K562 (cell line): ENCODE data around the gene GTPBP1. TPM values are rescaled to one million over a fixed set of nuclear protein-coding genes. Genes with fewer than 3 reads are reported as not detected.

Experiments used
- ATAC-seq: fragments of 200-7000 bp; cut with Tn5 transposase; 3 replicates; pipeline ENCODE4 v1.9.1; 2020; ENCODE audit warnings: moderate library complexity
- BruUV-seq: library from RNA; stranded (reverse); fragments of 400-500 nt; replicated peaks from 2 replicates; lab custom pipeline; 2021; lab: Mats Ljungman, UMichigan
- CTCF ChIA-PET: fragments of 300-600 bp; formaldehyde crosslinking; extraction: SDS; loops from one replicate; lab custom pipeline; 2021; ENCODE audit warnings: low intra/inter-chr PET ratio; lab: Yijun Ruan, JAX
- POLR2A ChIA-PET: fragments of 300-600, 350-650 bp; sonication (Branson Sonifier 250); formaldehyde crosslinking; extraction: SDS; loops from one replicate; lab custom pipeline; 2021; ENCODE audit warnings: antibody characterized with exemption, inconsistent platforms; lab: Yijun Ruan, JAX
- DNase-seq, 4 experiments: peaks; one replicate each; pipeline versions ENCODE4 v3.0.0 to v3.0.0-alpha.2; 2011 to 2018; ENCODE audit warnings: low spot score in 3 of 4, mixed read lengths in 3 of 4; ENCODE audit errors: extremely low read depth in 1 of 4
- FAIRE-seq: peaks from 2 replicates; lab custom pipeline; 2011; peaks lifted over from hg19 to GRCh38; lab: Jason Lieb, UNC
- H2AFZ ChIP-seq: 2 replicates; pipeline ENCODE4 v1.6.0; 2011; ENCODE audit warnings: low read depth, low read length, control low read depth, inconsistent platforms
- H3K27ac ChIP-seq: fragments of 200-600 bp; 3 replicates; pipeline ENCODE4 v1.8.0; 2011; ENCODE audit warnings: low read depth, mild to moderate bottlenecking, control low read depth, inconsistent platforms, low read length, moderate library complexity, mixed read lengths; ENCODE audit errors: extremely low read depth
- H3K27me3 ChIP-seq, 2 experiments: fragments of 300-600 bp in 1 of 2; 2 replicates in 1 of 2; 3 replicates in 1 of 2; pipeline versions ENCODE4 v1.6.0 to v1.8.0; 2011; ENCODE audit warnings: inconsistent platforms in 2 of 2, low read length in 2 of 2, mild to moderate bottlenecking in 1 of 2, mixed read lengths in 1 of 2, moderate library complexity in 1 of 2; ENCODE audit not compliant: control insufficient read depth in 2 of 2, insufficient read depth in 2 of 2
- H3K36me3 ChIP-seq: fragments of 300-600 bp; 3 replicates; pipeline ENCODE4 v1.8.0; 2011; ENCODE audit warnings: mild to moderate bottlenecking, low read length, inconsistent platforms; ENCODE audit not compliant: control insufficient read depth, insufficient read depth
- H3K4me1 ChIP-seq, 2 experiments: fragments of 200-600 bp in 1 of 2; replicated peaks in 1 of 2; 2 replicates in 1 of 2; 3 replicates in 1 of 2; pipeline versions ENCODE4 v1.5.1 to v1.8.0; 2011; ENCODE audit warnings: inconsistent platforms in 2 of 2, low read length in 2 of 2, mild to moderate bottlenecking in 1 of 2, mixed read lengths in 1 of 2, moderate library complexity in 1 of 2; ENCODE audit not compliant: control insufficient read depth in 2 of 2, insufficient read depth in 2 of 2
- H3K4me2 ChIP-seq: 2 replicates; pipeline ENCODE4 v1.6.1; 2011; ENCODE audit warnings: low read length, control low read depth, inconsistent platforms, mixed read lengths; ENCODE audit not compliant: insufficient read depth
- H3K4me3 ChIP-seq: fragments of 200-600 bp; sonication (generic), shearing (Covaris generic); 2 replicates; pipeline ENCODE4 v1.5.1; 2016; ENCODE audit warnings: control low read depth, inconsistent platforms
- H3K79me2 ChIP-seq: fragments of 200-600 bp; 3 replicates; pipeline ENCODE4 v1.8.0; 2011; ENCODE audit warnings: low read length, inconsistent platforms; ENCODE audit not compliant: control insufficient read depth, insufficient read depth
- H3K9ac ChIP-seq, 2 experiments: 2 replicates each; pipeline versions ENCODE4 v1.6.0 to v1.6.1; 2011; ENCODE audit warnings: low read depth in 2 of 2, low read length in 2 of 2, control low read depth in 1 of 2, inconsistent platforms in 1 of 2, mild to moderate bottlenecking in 1 of 2, mixed read lengths in 1 of 2; ENCODE audit not compliant: insufficient read depth in 1 of 2
- H3K9me1 ChIP-seq: one replicate; pipeline ENCODE4 v1.6.0; 2011; ENCODE audit warnings: inconsistent platforms, mild to moderate bottlenecking, low read length, moderate library complexity; ENCODE audit not compliant: control insufficient read depth, insufficient read depth
- H3K9me3 ChIP-seq: replicated peaks from 2 replicates; pipeline ENCODE4 v1.5.1; 2011; ENCODE audit warnings: low read depth, low read length, inconsistent platforms; ENCODE audit not compliant: control insufficient read depth, insufficient read depth
- H4K20me1 ChIP-seq: replicated peaks from 2 replicates; pipeline ENCODE4 v1.6.1; 2011; ENCODE audit warnings: low read length, inconsistent platforms, mixed read lengths; ENCODE audit not compliant: control insufficient read depth, insufficient read depth
- BHLHE40 ChIP-seq: IDR thresholded peaks from 2 replicates; pipeline ENCODE4 v1.6.1; 2011; ENCODE audit warnings: low read length, improper control_type of control experiment
- CBX1 ChIP-seq: sonication (generic); IDR thresholded peaks from 2 replicates; pipeline ENCODE4 v1.6.1; 2016; ENCODE audit warnings: antibody characterized with exemption, low read depth, mild to moderate bottlenecking
- POLR2AphosphoS2 ChIP-seq: IDR thresholded peaks from 2 replicates; pipeline ENCODE4 v1.6.1; 2012; ENCODE audit warnings: low read length, improper control_type of control experiment
- POLR2AphosphoS5 ChIP-seq: IDR thresholded peaks from 2 replicates; pipeline ENCODE4 v1.6.1; 2011; ENCODE audit warnings: mild to moderate bottlenecking, low read depth, low read length, moderate library complexity; ENCODE audit not compliant: control insufficient read depth, insufficient read depth
- RAD21 ChIP-seq, 2 experiments: fragments of 250-450 bp in 1 of 2; fragments of 450-650 bp in 1 of 2; sonication (Bioruptor Pico) in 1 of 2; formaldehyde crosslinking in 1 of 2; IDR thresholded peaks in 1 of 2; conservative IDR thresholded peaks in 1 of 2; 2 replicates each; pipeline versions ENCODE4 v1.4.0 to v1.8.0; 2020 to 2022; ENCODE audit warnings: mild to moderate bottlenecking in 2 of 2, moderate library complexity in 1 of 2
- SIN3B ChIP-seq: fragments of 450-650 bp; IDR thresholded peaks from 2 replicates; pipeline ENCODE4 v1.6.1; 2017; ENCODE audit warnings: low read depth, mild to moderate bottlenecking, moderate library complexity
- SLC30A9 ChIP-seq: fragments of 250-450 bp; sonication (Bioruptor Pico); IDR thresholded peaks from 2 replicates; pipeline ENCODE4 v1.8.0; 2022; ENCODE audit warnings: mild to moderate bottlenecking, moderate library complexity
- SUPT5H ChIP-seq: fragments of 450-650 bp; IDR thresholded peaks from 2 replicates; pipeline ENCODE4 v1.6.1; 2016
- TEAD1 ChIP-seq, 2 experiments: fragments of 450-650 bp in 1 of 2; sonication (generic) in 1 of 2; formaldehyde crosslinking; IDR thresholded peaks; 2 replicates each; pipeline versions ENCODE4 v1.4.0 to v1.8.0; 2020 to 2022; ENCODE audit warnings: mild to moderate bottlenecking in 2 of 2, missing genetic modification reagents in 1 of 2
- WGBS: fragments of 100-300 bp; shearing (Covaris generic); methylation state at CpG from one replicate; pipeline ENCODE4 v1.1.6; 2016; ENCODE audit warnings: low coverage, mixed read lengths; ENCODE audit not compliant: insufficient coverage; ENCODE audit errors: missing lambda C conversion rate; 5-methylcytosine and 5-hydroxymethylcytosine counted together
- in situ Hi-C: fragments of 300-500 bp; cut with MboI; formaldehyde crosslinking; loops from 4 replicates; pipeline ENCODE4 v1.15.0; 2018; ENCODE audit warnings: inconsistent platforms, mixed read lengths
- intact Hi-C: fragments of 100-400 bp; cut with micrococcal nuclease; formaldehyde crosslinking; loops from 2 replicates; pipeline ENCODE4 v1.14.2; 2022
- polyA plus RNA-seq, 8 experiments: library from polyadenylated mRNA; depleted of rRNA in 4 of 8; stranded (reverse) in 5 of 8; unstranded in 3 of 8; fragments of >200 nt; fragmentation: Nextera tagmentation in 2 of 8; fragmentation: Illumina TruSeq in 1 of 8; extraction: Ambion mirVana in 2 of 8; extraction: Trizol in 1 of 8; gene quantifications; 2 replicates each; pipeline versions ENCODE4 v1.2.1 to v1.2.3, GENCODE V29; 2011 to 2014; ENCODE audit warnings: inconsistent platforms in 1 of 8, missing spikeins in 1 of 8
- total RNA-seq, 7 experiments: library from RNA; depleted of rRNA in 6 of 7; stranded (reverse); fragments of >200 nt in 6 of 7; fragmentation: Illumina TruSeq in 2 of 7; extraction: Trizol in 2 of 7; gene quantifications; 2 replicates each; pipeline versions ENCODE4 v1.2.1 to v1.2.3, GENCODE V29; 2011 to 2021; ENCODE audit warnings: low replicate concordance in 1 of 7
- TF ChIP-seq, protein P1 (sequence below), 2 experiments: fragments of 450-650 bp in 1 of 2; sonication (generic) in 1 of 2; formaldehyde crosslinking in 1 of 2; IDR thresholded peaks; 2 replicates each; pipeline versions ENCODE4 v1.7.1 to v1.9.0; 2016 to 2022; ENCODE audit warnings: inconsistent platforms in 1 of 2, mild to moderate bottlenecking in 1 of 2, missing genetic modification reagents in 1 of 2
- TF ChIP-seq, protein P2 (sequence below), 2 experiments: fragments of 450-650 bp; IDR thresholded peaks; 2 replicates each; pipeline ENCODE4 v1.6.1; 2016

The GTPBP1 gene
- total and polyA plus RNA-seq, 9 of the 15 experiments (the other 6 are each of a cell fraction or from before 2014, with no cell fraction given): 0.83 to 53.2 (median 23.3) TPM

DNA sequence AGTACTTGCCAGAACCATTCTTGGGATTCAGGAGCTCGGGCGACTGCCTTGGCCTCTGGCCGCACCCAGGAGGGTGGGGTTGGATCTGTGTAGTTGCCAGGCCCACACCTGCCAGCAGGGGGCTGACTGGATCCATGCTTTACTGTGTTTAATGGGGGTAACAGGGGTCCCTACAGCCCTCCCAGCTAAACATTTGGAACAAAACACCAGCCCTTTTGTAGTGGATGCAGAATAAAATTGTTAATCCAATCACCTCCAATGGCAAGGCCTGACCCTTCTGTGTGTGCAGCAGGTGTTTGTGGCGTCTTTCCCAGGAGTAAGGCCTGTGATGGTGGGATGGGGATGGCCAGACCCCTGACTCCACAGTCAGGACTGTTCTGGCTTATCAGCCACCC lies 27.6 kb downstream of the GTPBP1 start:
- FAIRE-seq (peak; percentile 40), ATAC-seq (peak; percentile 84), DNase-seq (peak; percentile 46 to 59 (median 56))
- Histone ChIP-seq H3K4me3 (no peak overlapping the region), H3K9me1 (no peaks in the 10 kb centered on the region), H3K79me2 (no peaks in the 10 kb centered on the region), H3K9me3 (no peaks in the 10 kb centered on the region), H3K27ac (no peak overlapping the region), H2AFZ (no peak overlapping the region), H3K36me3 (peaks cover 92% of the 10 kb centered on the region; the same call in 2 of the 3 replicates), H4K20me1 (no peaks in the 10 kb centered on the region; the same call in 1 of the 2 replicates), H3K9ac (no peak overlapping the region; a peak in 1 of 4 replicates), H3K4me1 (peaks cover 0 to 9% of the 10 kb centered on the region in 2 experiments; a peak in 2 of 5 replicates), H3K4me2 (no peak overlapping the region), H3K27me3 (no peaks in the 10 kb centered on the region)
- 37% methylated on average over 3 of the region's 4 CpGs for WGBS
- intact Hi-C loops (no loop called here), in situ Hi-C loops (no loop called here)
- no TSS peak for BruUV-seq
- ChIA-PET CTCF (no interaction called here), POLR2A (interaction anchor here (0.6 to 3.4 kb wide), 5 partner anchors 10 to 1286 kb away, joined by 3 to 24 read pairs (median 4); no protein-coding TSS in a partner anchor)
- no peak for TF ChIP-seq SLC30A9 (CRISPR knock-in tag)
- no peak for TF ChIP-seq TEAD1 (CRISPR knock-in tag; IDR thresholded peaks at IDR 0.05)
- peak; percentile 19; the same call in 1 of the 2 replicates for TF ChIP-seq POLR2AphosphoS5
- no peak for TF ChIP-seq SIN3B
- TF ChIP-seq POLR2AphosphoS2: peak; percentile 40; the same call in 1 of the 2 replicates
- 0 out of 2 replicates have a peak, but pooled peaks have one; percentile 11 for TF ChIP-seq CBX1
- TF ChIP-seq, protein P1, sequence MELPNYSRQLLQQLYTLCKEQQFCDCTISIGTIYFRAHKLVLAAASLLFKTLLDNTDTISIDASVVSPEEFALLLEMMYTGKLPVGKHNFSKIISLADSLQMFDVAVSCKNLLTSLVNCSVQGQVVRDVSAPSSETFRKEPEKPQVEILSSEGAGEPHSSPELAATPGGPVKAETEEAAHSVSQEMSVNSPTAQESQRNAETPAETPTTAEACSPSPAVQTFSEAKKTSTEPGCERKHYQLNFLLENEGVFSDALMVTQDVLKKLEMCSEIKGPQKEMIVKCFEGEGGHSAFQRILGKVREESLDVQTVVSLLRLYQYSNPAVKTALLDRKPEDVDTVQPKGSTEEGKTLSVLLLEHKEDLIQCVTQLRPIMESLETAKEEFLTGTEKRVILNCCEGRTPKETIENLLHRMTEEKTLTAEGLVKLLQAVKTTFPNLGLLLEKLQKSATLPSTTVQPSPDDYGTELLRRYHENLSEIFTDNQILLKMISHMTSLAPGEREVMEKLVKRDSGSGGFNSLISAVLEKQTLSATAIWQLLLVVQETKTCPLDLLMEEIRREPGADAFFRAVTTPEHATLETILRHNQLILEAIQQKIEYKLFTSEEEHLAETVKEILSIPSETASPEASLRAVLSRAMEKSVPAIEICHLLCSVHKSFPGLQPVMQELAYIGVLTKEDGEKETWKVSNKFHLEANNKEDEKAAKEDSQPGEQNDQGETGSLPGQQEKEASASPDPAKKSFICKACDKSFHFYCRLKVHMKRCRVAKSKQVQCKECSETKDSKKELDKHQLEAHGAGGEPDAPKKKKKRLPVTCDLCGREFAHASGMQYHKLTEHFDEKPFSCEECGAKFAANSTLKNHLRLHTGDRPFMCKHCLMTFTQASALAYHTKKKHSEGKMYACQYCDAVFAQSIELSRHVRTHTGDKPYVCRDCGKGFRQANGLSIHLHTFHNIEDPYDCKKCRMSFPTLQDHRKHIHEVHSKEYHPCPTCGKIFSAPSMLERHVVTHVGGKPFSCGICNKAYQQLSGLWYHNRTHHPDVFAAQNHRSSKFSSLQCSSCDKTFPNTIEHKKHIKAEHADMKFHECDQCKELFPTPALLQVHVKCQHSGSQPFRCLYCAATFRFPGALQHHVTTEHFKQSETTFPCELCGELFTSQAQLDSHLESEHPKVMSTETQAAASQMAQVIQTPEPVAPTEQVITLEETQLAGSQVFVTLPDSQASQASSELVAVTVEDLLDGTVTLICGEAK (IDR thresholded peaks at IDR 0.05): no peak
- TF ChIP-seq, protein P1 (CRISPR knock-in tag; IDR thresholded peaks at IDR 0.05): no peak
- TF ChIP-seq, protein P2, sequence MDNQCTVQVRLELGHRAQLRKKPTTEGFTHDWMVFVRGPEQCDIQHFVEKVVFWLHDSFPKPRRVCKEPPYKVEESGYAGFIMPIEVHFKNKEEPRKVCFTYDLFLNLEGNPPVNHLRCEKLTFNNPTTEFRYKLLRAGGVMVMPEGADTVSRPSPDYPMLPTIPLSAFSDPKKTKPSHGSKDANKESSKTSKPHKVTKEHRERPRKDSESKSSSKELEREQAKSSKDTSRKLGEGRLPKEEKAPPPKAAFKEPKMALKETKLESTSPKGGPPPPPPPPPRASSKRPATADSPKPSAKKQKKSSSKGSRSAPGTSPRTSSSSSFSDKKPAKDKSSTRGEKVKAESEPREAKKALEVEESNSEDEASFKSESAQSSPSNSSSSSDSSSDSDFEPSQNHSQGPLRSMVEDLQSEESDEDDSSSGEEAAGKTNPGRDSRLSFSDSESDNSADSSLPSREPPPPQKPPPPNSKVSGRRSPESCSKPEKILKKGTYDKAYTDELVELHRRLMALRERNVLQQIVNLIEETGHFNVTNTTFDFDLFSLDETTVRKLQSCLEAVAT (IDR thresholded peaks at IDR 0.05): no peak
- peak in 1 of 2 experiments; percentile 29; a peak in 1 of 4 replicates for TF ChIP-seq RAD21 (CRISPR knock-in tag; conservative IDR thresholded peaks at IDR 0.05 in 1 of 2, IDR thresholded peaks at IDR 0.05 in 1 of 2)
- peak; percentile 38; the same call in 1 of the 2 replicates for TF ChIP-seq BHLHE40
- TF ChIP-seq SUPT5H: 0 out of 2 replicates have a peak, but pooled peaks have one; percentile 58
